GM12874 (cell line): Measurements from ENCODE around the gene RAB40A.

Experiments
- CTCF ChIP-seq: IDR thresholded peaks from 2 replicates; pipeline ENCODE4 v1.5.1; 2011; ENCODE audit warnings: low read depth, mild to moderate bottlenecking, control low read depth, low read length, moderate library complexity; ENCODE audit not compliant: insufficient read depth

Gene RAB40A

GRCh38 chrX:103519389-103519788 is at the start of gene RAB40A:
Gene RAB40A, minus strand, starts transcription at chrX:103519489. Its CDS starts 18,733 bp downstream, at chrX:103500756.
- no peak for TF ChIP-seq CTCF

- TF ChIP-seq CTCF: no peak
Measured at GRCh38 chrX:103565752-103566151, 46.5 kb upstream of the RAB40A start.

DNA sequence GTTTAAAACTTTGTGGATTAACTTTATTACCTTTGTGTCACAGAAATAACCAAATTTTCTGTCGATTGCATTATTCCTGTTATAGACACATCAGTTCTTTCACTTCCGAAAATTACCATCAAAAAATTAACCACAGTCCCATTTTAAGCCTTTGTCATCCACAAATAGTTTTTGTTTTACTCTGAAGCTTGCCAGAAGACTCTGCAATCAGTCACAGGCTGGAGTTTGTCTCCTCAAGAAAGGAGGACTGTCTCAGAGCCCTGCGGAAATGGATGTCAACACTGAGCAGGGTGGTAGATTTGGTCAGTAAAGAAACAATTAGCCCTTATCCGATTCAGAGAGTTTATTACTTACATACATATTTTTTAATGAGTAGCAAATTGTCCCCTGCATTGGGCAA is 45.9 kb upstream of the RAB40A start:
- no peak for TF ChIP-seq CTCF

- TF ChIP-seq CTCF: no peak
Measured at GRCh38 chrX:103562801-103563200, 43.5 kb upstream of the RAB40A start.

DNA sequence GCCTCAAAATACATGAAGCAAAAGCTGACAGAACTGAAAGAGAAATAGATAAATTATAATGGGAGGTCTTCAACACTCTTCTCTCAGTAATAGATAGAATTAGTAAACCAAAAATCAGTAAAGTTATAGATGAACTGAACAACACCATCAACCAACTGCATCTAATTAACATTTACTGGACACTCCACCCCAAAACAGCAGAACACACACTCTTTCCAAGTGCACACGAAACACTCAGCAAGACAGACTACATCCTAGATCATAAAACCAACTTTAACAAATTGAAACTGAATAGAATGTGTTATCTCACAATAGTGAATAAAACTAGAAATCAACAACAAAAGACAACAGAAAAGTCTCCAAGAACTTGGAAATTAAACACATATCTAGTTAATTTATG is 41.0 kb upstream of the RAB40A start:
- TF ChIP-seq CTCF: no peak

GRCh38 chrX:103556963-103557612 is 37.8 kb upstream of the RAB40A start:
- TF ChIP-seq CTCF: no peak

- TF ChIP-seq CTCF: no peak
Measured at GRCh38 chrX:103554687-103555424, 35.6 kb upstream of the RAB40A start.
